Measurements from ENCODE around the gene TRIP11.

The TRIP11 gene

GRCh38 chr14:91955168-91955567, 84.7 kb downstream of the TRIP11 start:
- DNase-seq (ENCODE audit: low read depth), result no peak

- DNase-seq (ENCODE audit: low read depth), result no peak
Measured at GRCh38 chr14:91953170-91953985, 86.5 kb downstream of the TRIP11 start.

GRCh38 chr14:91947475-91948184, 92.2 kb downstream of the TRIP11 start, which contains the start of gene FBLN5:
FBLN5 (minus strand) TSS chr14:91947694; CDS start chr14:91947229, 465 bp downstream.
- peak; percentile 19 for DNase-seq (ENCODE audit: low read depth)

GRCh38 chr14:91946622-91947474, 93.0 kb downstream of the TRIP11 start:
- DNase-seq (ENCODE audit: low read depth), result no peak

- DNase-seq (ENCODE audit: low read depth), result no peak
Measured at GRCh38 chr14:91945751-91946621, 93.9 kb downstream of the TRIP11 start.

- DNase-seq (ENCODE audit: low read depth), result no peak
Measured at GRCh38 chr14:91942946-91943345, 96.9 kb downstream of the TRIP11 start.

GRCh38 chr14:91942128-91942527, 97.7 kb downstream of the TRIP11 start:
- DNase-seq (ENCODE audit: low read depth), result no peak

- DNase-seq (ENCODE audit: low read depth), result no peak
Measured at GRCh38 chr14:91940209-91940608, 99.7 kb downstream of the TRIP11 start.

GRCh38 chr14:91935586-91935985, 104.3 kb downstream of the TRIP11 start:
- DNase-seq (ENCODE audit: low read depth), result no peak

GRCh38 chr14:91934554-91935285, 105.1 kb downstream of the TRIP11 start:
- no peak for DNase-seq (ENCODE audit: low read depth)

- no peak for DNase-seq (ENCODE audit: low read depth)
Measured at GRCh38 chr14:91931478-91932088, 108.3 kb downstream of the TRIP11 start.

- no peak for DNase-seq (ENCODE audit: low read depth)
Measured at GRCh38 chr14:91929700-91930099, 110.2 kb downstream of the TRIP11 start.

- DNase-seq (ENCODE audit: low read depth), result no peak
Measured at GRCh38 chr14:91927800-91928199, 112.1 kb downstream of the TRIP11 start.

GRCh38 chr14:91927191-91927590, 112.7 kb downstream of the TRIP11 start:
- DNase-seq (ENCODE audit: low read depth), result no peak

GRCh38 chr14:91926131-91926890, 113.5 kb downstream of the TRIP11 start:
- no peak for DNase-seq (ENCODE audit: low read depth)

GRCh38 chr14:91925727-91926121, 114.1 kb downstream of the TRIP11 start:
- no peak for DNase-seq (ENCODE audit: low read depth)

GRCh38 chr14:91925001-91925726, 114.7 kb downstream of the TRIP11 start:
- no peak for DNase-seq (ENCODE audit: low read depth)

GRCh38 chr14:91920526-91920925, 119.3 kb downstream of the TRIP11 start:
- DNase-seq (ENCODE audit: low read depth), result no peak

- DNase-seq (ENCODE audit: low read depth), result no peak
Measured at GRCh38 chr14:91919814-91920213, 120.0 kb downstream of the TRIP11 start.

Data from activated T-helper 9 cell treated with anti-CD3 and anti-CD28 coated beads, Interleukin-2, amount 50 U/mL, for 16 hours (primary cell).